GM18498 (cell line): Measurements from ENCODE around the gene HPN.

Experiments
- ATAC-seq: cut with Tn5 transposase; IDR thresholded peaks from one replicate; pipeline ENCODE4 v1.9.1; 2021; ENCODE audit warnings: mild to moderate bottlenecking, moderate library complexity; ENCODE audit not compliant: unreplicated experiment

HPN gene

DNA sequence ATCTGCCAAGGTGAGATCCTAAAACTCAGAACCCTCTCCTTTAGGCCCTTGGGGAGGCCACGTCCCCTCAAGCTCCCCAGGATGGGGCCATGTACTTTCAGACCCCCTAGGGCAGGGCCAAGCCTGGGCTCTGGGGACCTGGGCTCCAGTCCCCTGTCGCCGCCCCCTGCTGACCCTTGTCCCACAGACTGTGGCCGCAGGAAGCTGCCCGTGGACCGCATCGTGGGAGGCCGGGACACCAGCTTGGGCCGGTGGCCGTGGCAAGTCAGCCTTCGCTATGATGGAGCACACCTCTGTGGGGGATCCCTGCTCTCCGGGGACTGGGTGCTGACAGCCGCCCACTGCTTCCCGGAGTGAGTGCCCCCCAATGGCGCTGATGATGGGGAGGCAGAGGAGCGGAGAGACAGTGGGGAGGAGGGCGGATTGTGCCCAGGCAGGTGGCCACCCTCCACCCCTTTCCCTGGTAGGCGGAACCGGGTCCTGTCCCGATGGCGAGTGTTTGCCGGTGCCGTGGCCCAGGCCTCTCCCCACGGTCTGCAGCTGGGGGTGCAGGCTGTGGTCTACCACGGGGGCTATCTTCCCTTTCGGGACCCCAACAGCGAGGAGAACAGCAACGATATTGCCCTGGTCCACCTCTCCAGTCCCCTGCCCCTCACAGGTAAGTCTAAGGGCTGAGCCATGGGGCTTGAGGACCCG is 18.8 kb downstream of the HPN start:
- ATAC-seq = no peak

- no peak for ATAC-seq
These were observed 20.3 kb downstream of the HPN start for GRCh38 chr19:35061583-35062373.

GRCh38 chr19:35062942-35063341 is 21.4 kb downstream of the HPN start:
- no peak for ATAC-seq

- ATAC-seq = no peak
These were observed 22.7 kb downstream of the HPN start for GRCh38 chr19:35063940-35064818.

DNA sequence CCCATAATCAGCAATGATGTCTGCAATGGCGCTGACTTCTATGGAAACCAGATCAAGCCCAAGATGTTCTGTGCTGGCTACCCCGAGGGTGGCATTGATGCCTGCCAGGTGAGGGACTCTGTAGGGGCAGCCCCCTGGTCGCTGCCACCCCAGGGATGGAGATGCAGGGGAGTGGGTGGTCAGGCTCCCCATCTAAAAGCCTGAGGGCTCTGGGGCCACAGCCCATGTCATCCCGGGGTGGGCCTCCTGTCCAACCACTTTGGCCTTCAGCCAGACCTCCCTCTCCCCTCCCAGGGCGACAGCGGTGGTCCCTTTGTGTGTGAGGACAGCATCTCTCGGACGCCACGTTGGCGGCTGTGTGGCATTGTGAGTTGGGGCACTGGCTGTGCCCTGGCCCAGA is 24.1 kb downstream of the HPN start:
- no peak for ATAC-seq

- no peak for ATAC-seq
These were observed 24.6 kb downstream of the HPN start for GRCh38 chr19:35066121-35066520.

DNA sequence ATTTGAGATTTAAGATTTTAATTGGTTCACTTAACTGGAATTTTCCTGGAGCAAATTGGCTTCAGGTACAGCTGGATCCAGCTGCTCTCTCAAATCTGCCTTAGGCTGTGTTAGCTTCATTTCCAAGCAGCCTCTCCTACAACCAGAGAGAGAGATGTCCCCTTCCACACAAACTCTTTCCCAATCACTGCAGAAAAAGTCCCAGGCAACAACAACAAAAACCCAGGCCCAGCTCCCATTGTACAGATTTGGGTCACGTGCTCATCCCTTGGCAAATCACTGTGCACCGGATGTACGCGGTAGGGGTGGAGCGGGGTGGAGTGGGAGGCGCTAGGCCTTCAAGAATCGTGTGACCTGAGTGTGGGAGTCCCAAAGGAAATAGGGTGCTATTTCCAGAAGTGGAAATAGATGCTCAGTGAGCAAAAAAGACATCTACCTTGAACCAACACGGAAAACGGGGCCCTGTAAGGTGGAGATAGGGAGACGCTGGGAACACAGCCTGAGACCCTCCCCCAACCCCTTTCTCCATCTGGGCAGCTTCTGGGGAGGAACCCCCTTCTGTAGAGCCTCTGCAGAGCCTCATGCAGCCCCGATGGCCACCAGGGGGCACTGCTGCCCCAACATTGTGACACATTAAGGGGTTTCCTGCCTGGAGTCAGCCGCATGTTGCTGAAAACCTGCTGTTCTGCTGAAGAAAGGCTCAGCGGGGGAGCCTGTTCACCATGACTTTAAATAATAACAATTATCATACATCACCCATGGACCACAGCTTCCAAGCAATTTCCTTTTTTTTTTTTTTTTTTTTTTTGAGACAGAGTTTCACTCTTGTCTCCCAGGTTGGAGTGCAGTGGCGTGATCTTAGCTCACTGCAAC is 25.4 kb downstream of the HPN start:
- ATAC-seq = peak; percentile 72

GRCh38 chr19:35068941-35069634 is 27.6 kb downstream of the HPN start:
- no peak for ATAC-seq

DNA sequence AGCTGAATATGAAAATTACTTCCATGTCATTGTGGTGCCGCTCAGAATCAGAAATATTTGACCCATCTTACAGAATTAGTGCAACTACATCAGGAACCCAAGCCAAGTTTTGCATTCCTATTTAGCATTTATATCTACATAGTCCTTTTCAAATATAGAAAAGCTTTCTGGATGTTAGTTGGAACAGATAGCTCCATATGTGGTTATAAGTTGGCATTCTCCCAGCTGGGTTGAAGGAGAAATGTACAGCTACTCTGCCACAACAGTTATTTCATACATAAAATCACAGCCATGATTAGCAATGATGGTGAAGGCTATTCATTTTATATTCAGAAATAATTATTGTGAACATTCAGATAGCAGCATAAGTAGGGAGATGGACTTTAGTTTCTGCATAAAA is 28.2 kb downstream of the HPN start:
- no peak for ATAC-seq

- ATAC-seq = no peak
These were observed 28.9 kb downstream of the HPN start for GRCh38 chr19:35070471-35070870.

DNA sequence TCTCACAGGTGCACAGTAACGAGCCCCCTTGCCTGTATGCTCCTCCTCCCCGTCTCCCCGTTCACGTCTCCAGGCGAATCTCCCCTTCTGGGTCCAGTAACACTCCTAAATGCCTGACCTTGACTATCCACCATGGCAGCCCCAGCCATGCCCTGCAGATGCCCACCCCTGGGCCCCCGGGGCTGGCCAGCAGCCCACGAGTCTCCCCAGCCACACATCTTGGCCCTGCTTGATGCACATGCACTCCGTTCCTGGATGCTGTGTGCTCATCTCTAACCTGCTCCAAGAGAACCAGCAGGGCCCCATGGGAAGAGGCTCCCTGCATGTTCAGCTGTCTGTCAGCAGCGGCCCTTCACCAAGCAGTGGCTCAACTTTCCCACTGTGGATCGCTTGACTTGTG is 32.0 kb downstream of the HPN start:
- ATAC-seq = no peak

- ATAC-seq = no peak
These were observed 32.4 kb downstream of the HPN start for GRCh38 chr19:35073941-35074340.

- no peak for ATAC-seq
These were observed 33.1 kb downstream of the HPN start for GRCh38 chr19:35074426-35075201.

- ATAC-seq = no peak
These were observed 33.9 kb downstream of the HPN start for GRCh38 chr19:35075202-35076025.

DNA sequence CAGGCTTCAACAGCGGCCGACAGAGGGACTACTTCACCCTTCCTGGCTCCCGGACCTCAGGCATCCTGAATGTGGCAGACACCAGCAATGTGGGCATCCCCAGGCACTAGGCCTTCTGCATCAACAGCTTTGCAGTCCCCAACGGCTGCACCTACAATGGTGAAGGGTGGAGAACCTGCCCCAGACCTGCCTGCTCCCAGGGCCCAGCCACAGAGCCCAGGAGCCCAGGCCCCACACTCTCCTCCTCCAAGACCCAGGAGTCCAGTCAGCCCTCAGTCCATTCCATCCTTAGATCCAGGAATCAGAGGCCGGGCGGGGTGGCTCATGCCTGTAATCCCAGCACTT is 34.5 kb downstream of the HPN start:
- no peak for ATAC-seq

- ATAC-seq = no peak
These were observed 35.1 kb downstream of the HPN start for GRCh38 chr19:35076657-35077056.

GRCh38 chr19:35077411-35078223 is 36.1 kb downstream of the HPN start:
- ATAC-seq = no peak

GRCh38 chr19:35079826-35080225 is 38.3 kb downstream of the HPN start:
- ATAC-seq = no peak
